Activated T-helper 9 cell treated with anti-CD3 and anti-CD28 coated beads, Interleukin-2, amount 50 U/mL, for 16 hours (primary cell): ENCODE data around the gene BAIAP3.

ENCODE experiments used
- DNase-seq: peaks from one replicate; pipeline ENCODE4 v3.0.0-alpha.2; 2020; ENCODE audit warnings: low read depth

The BAIAP3 gene

GRCh38 chr16:1300664-1301476 lies 32.6 kb upstream of the BAIAP3 start:
- DNase-seq, result peak; percentile 56

- no peak for DNase-seq
Measured at GRCh38 chr16:1301562-1301961, 31.9 kb upstream of the BAIAP3 start.

- DNase-seq, result no peak
Measured at GRCh38 chr16:1305823-1306222, 27.6 kb upstream of the BAIAP3 start.

- no peak for DNase-seq
Measured at GRCh38 chr16:1306334-1306733, 27.1 kb upstream of the BAIAP3 start.

- no peak for DNase-seq
Measured at GRCh38 chr16:1308036-1308976, 25.1 kb upstream of the BAIAP3 start.

- peak; percentile 95 for DNase-seq
Measured at GRCh38 chr16:1308977-1309885, 24.2 kb upstream of the BAIAP3 start, which contains the start of gene UBE2I. TSS of gene UBE2I (plus strand) at chr16:1309636. CDS start at chr16:1314031, 4,395 bp downstream.

- DNase-seq, result peak; percentile 50
Measured at GRCh38 chr16:1309888-1310831, 23.3 kb upstream of the BAIAP3 start.

GRCh38 chr16:1310832-1311200 lies 22.6 kb upstream of the BAIAP3 start:
- DNase-seq, result no peak

- no peak for DNase-seq
Measured at GRCh38 chr16:1311212-1311737, 22.2 kb upstream of the BAIAP3 start.

- no peak for DNase-seq
Measured at GRCh38 chr16:1311738-1312466, 21.5 kb upstream of the BAIAP3 start.

- DNase-seq, result no peak
Measured at GRCh38 chr16:1312467-1312816, 21.0 kb upstream of the BAIAP3 start.

- DNase-seq, result no peak
Measured at GRCh38 chr16:1312903-1313302, 20.5 kb upstream of the BAIAP3 start.

GRCh38 chr16:1313721-1314369 lies 19.6 kb upstream of the BAIAP3 start:
- no peak for DNase-seq

GRCh38 chr16:1314399-1315068 lies 18.9 kb upstream of the BAIAP3 start:
- no peak for DNase-seq

GRCh38 chr16:1315081-1316032 lies 18.1 kb upstream of the BAIAP3 start:
- DNase-seq, result no peak

GRCh38 chr16:1316033-1316405 lies 17.4 kb upstream of the BAIAP3 start:
- no peak for DNase-seq

GRCh38 chr16:1317479-1318267 lies 15.8 kb upstream of the BAIAP3 start:
- no peak for DNase-seq
